CD4-positive, alpha-beta T cell treated with Interleukin-15 for 1 hour (primary cell): Measurements from ENCODE around the gene ENO2.

Source experiments
- DNase-seq: peaks from one replicate; pipeline ENCODE4 v3.0.0-alpha.2; 2020

ENO2 gene

DNA sequence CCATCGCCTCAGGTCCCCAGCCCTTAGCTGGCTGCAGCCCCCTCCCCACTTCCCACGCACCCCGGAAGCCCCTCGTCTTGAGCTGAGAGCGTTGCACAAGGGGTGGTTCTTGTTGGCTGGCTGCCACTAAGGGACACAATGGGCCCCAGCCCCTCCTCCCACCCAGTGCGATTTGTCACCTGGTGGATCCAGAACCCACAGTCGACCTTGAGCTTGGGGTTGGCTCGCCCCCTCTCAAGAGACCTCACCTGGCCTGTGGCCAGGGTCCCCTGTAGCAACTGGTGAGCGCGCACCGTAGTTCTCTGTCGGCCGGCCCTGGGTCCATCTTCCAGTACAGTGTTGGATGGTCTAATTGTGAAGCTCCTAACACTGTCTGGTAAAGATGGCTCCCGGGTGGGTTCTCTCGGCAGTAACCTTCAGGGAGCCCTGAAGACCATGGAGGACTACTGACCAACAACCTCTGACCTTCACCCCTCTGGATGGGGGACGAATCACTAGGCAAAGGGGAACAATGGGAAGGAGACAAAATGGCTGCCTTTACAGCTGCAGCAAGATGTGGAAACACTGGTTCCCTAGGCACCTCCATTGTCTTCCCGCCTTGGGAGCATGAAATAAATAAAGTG, 49.5 kb downstream of the ENO2 start:
- DNase-seq: no peak

DNA sequence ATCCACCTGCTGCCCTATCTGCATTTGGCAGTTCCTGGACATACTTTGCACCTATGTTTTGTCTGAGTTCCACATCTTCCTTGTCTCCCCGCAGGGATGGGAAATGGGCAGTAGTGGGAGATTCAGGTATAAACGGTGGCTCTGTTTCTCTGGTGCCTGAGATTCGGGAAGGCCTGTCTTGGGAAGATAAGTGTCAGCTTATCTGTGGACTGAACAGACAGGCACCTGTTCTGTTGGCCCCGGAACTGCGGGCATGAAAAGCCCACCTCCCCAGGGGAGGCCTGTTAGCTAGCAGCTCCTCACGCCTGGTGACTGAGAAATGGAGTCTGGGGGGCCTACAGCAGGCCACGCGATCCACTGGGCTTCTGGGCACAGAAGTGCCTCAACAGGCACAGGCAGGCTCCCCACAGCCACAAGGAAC, 50.2 kb downstream of the ENO2 start:
- DNase-seq: no peak

DNA sequence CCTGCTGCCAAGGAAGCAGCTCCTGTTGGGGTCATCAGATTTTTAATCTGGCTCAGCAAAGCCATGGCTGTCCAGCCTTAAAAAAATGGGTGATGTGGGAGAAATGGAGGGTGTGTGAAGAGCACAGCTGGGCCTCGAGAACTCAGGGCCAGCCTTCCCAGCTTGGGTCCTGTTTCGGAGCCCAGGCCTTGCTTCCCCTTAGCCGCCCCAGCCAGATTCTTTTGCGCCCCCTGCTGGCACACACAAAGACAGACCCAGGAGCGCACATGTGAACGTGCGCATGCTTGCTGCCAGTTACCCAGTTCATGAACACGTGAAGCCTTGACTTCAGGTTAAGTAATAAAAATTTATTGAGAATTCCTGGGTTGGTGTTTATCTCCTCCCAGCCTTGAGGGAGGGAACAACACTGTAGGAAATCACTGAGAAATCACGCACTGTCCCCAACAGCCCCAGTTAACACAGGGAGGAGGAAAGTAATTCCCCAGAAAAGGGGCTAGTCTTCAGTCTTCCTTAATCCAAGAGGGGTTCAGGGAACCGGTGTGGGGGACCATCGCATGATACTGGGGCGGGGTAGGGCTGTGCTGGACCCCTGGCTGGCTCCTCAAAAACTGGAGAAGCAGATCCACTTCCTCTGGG, 50.8 kb downstream of the ENO2 start:
- DNase-seq: peak; percentile 90

DNA sequence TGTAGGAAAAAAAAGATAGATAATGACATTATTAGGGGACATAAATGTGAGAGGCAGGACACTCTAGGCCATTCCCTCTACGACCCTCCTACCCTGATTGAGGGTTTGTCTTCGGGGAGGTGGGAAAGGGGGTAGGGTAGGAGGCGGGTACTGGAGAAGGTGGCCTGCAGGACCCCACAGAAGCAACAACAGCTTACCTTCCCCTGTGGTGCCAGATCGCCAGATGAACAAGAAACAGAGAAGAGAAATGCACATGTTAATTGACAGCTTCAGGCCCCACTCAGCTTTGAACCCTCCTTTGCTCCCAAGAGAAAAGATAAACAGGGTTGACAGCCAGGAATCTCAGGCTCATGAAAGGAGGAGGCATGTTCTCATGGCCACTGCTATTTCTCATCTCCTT, 51.3 kb downstream of the ENO2 start:
- no peak for DNase-seq

DNA sequence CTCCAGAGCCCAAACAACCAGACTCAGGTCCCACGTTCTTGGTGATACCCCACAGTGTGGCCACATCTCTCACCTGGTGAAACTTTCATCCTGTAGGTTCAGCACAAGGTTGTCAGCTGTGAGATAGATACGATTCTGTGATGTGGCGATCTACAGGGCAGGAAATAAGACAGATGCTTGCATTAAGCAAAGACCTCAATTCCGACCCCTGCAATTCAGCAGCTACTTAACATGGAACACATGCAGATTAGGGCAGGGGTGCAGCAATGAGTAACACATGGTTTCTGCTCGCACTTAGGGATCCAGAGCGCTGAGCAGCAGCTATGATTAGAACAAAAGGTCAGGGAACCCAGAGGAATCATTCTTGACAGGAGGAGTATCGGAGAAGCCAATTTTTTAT, 52.0 kb downstream of the ENO2 start:
- DNase-seq: no peak

DNA sequence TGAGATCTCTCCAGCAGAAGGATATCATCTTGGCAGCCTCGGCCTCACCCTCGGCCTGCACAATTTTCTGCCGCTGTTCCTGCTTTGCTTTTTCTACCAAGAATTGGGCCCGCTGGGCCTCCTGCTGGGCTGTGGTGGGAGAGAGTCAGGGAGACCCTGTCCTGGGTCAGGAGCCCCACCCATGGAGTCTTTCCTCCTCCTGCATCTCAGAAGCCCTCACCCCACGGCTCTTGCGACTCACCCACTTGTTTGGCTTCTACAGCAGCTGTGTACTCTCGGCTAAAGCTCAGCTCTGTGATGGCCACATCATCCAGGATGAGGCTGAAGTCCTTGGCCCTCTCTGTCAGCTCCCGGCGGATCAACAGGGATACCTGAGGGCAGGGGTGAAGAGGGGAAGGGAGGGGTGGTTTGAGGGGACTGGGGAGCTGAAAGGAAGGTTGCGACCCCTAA, 53.3 kb downstream of the ENO2 start:
- DNase-seq: no peak

DNA sequence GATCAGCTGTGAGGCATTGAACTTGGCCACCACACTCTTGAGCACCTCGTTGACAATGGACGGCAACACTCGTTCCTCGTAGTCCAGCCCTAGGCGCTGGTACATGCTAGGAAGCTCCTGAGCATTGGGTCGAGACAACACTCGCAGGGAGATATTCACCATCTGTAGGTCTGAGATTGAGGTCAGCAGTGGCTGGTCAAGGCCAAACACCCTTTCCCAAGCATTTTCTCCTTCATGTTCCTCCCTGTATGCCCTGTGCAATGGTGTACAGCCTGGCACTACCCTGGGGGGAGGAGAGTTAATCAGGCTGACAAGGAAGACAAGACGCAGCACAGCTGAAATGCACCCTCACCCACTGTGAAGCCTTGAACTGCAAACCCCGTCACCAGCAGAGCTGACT, 54.0 kb downstream of the ENO2 start:
- DNase-seq: no peak

DNA sequence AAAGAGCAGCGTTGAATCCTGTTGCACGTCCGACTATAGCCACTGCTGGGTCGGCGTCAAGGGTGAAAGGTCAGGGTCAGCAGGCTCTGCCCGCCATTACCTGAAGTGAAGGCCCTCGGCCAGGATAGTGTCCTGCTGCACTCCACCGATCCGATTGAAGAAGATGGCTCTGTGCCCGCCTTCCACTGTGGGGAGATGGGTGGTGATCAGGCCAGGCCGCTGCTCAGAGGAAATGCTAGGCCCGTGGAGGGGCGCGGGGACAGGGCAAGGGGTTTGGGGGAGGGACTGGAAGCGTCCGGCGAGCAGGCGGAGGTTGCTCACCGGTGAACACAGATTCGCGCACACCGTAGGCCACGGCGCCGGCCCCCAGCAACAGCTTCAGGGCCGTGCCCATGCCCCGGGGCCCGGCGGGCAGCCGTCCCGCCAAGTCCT, 55.7 kb downstream of the ENO2 start:
- no peak for DNase-seq
